HFF-Myc (cell line): Measurements from ENCODE around the gene CHAD.

Experiments
- DNase-seq: peaks from one replicate; pipeline ENCODE4 v3.0.0-alpha.2; 2011; ENCODE audit warnings: low read depth; ENCODE audit errors: extremely low read depth
- H3K4me3 ChIP-seq: replicated peaks from 2 replicates; pipeline ENCODE4 v1.5.1; 2011; ENCODE audit warnings: low read depth, mild to moderate bottlenecking, control low read depth, low read length
- TF ChIP-seq, protein P1 (sequence below): IDR thresholded peaks from 2 replicates; pipeline ENCODE4 v1.5.1; 2012; ENCODE audit warnings: mild to moderate bottlenecking, low read depth, low read length, control low read depth; ENCODE audit errors: missing control alignments

The CHAD gene

GRCh38 chr17:50501054-50501453, 32.4 kb upstream of the CHAD start:
- no peak for DNase-seq
- H3K4me3 ChIP-seq = no peak overlapping the region
- TF ChIP-seq, protein P1, sequence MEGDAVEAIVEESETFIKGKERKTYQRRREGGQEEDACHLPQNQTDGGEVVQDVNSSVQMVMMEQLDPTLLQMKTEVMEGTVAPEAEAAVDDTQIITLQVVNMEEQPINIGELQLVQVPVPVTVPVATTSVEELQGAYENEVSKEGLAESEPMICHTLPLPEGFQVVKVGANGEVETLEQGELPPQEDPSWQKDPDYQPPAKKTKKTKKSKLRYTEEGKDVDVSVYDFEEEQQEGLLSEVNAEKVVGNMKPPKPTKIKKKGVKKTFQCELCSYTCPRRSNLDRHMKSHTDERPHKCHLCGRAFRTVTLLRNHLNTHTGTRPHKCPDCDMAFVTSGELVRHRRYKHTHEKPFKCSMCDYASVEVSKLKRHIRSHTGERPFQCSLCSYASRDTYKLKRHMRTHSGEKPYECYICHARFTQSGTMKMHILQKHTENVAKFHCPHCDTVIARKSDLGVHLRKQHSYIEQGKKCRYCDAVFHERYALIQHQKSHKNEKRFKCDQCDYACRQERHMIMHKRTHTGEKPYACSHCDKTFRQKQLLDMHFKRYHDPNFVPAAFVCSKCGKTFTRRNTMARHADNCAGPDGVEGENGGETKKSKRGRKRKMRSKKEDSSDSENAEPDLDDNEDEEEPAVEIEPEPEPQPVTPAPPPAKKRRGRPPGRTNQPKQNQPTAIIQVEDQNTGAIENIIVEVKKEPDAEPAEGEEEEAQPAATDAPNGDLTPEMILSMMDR = peak; percentile 46

DNA sequence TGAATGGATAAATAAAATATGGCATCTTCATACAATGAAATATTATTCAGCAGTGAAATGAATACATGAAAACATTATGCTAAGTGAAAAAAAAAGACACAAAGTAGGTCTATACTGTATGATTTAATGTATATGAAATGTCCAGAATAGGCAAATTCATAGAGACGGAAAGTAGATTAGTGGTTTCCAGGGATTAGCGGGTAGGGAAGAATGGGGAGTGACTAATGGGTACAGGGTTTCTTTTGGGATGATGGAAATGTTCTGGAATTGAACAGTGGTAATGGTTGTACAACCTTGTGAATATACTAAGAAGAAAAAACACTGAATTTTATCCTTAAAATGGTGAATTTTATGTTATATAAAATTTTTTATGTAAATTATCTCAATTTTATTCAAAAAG, 31.0 kb upstream of the CHAD start:
- TF ChIP-seq, protein P1 = no peak
- no peak for DNase-seq
- no peak overlapping the region for H3K4me3 ChIP-seq

GRCh38 chr17:50499270-50499669, 30.6 kb upstream of the CHAD start:
- TF ChIP-seq, protein P1 = no peak
- H3K4me3 ChIP-seq = no peak overlapping the region
- no peak for DNase-seq

- H3K4me3 ChIP-seq = no peak overlapping the region
- TF ChIP-seq, protein P1 = no peak
- no peak for DNase-seq
These were observed 29.6 kb upstream of the CHAD start for GRCh38 chr17:50498021-50498874.

DNA sequence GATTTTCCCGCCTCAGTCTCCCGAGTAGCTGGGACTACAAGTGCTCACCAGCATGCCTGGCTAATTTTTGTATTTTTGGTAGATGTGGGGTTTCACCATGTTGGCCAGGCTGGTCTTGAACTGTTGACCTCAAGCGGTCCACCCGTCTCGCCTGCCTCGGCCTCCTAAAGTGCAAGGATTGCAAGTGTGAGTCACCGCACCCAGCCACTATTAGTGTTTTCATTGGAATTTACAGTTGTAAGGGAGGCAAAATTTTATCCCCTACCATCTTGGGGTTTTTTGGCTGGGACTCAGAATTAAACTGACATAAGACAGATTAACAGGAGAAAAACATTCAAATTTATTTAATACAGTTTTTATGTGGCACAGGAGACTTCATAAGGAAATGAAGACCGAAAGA, 27.2 kb upstream of the CHAD start:
- no peak for DNase-seq
- TF ChIP-seq, protein P1 = no peak
- no peak overlapping the region for H3K4me3 ChIP-seq

GRCh38 chr17:50495217-50495823, 26.6 kb upstream of the CHAD start:
- TF ChIP-seq, protein P1 = no peak
- no peak overlapping the region for H3K4me3 ChIP-seq

DNA sequence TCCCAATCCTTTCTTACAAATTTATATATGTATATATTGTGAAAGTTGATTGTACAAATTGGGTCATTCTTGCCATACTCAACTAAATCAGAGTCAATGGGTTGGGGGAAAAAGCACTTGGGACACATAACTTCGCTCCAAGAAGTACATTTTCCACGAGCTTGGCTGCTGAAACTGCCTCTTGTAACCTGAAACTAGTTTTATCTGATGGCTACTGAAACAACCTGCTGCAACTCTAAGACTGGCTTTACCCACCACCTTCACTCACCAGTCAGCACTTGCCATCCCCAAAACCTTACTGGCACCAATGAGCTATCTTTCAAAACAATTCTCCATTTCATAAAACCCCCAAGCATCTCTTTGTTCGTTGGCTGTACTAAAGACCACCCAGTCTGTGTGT, 25.1 kb upstream of the CHAD start:
- no peak for DNase-seq
- TF ChIP-seq, protein P1 = no peak

More at GRCh38 chr17:50495217-50495823, 26.6 kb upstream of the CHAD start:
- no peak for DNase-seq

More for the DNA sequence above, 25.1 kb upstream of the CHAD start:
- H3K4me3 ChIP-seq = no peak overlapping the region
